Nephron (organoid): Measurements from ENCODE around the gene SH3RF2.

Source experiments
- H3K27ac Mint-ChIP-seq, 3 experiments: 2 replicates each; pipeline ENCODE4 v1.8.0; 2020; ENCODE audit warnings: mixed read lengths in 3 of 3, mild to moderate bottlenecking in 2 of 3, moderate library complexity in 1 of 3
- H3K27me3 Mint-ChIP-seq: 2 replicates; pipeline ENCODE4 v1.8.0; 2021; ENCODE audit warnings: low read depth, mild to moderate bottlenecking, moderate library complexity, mixed read lengths
- H3K36me3 Mint-ChIP-seq: 2 replicates; pipeline ENCODE4 v1.8.0; 2020; ENCODE audit warnings: low read depth, mixed read lengths
- H3K4me1 Mint-ChIP-seq: 2 replicates; pipeline ENCODE4 v1.8.0; 2020; ENCODE audit warnings: mixed read lengths
- H3K4me3 Mint-ChIP-seq, 3 experiments: 2 replicates each; pipeline ENCODE4 v1.8.0; 2020; ENCODE audit warnings: mild to moderate bottlenecking in 3 of 3, mixed read lengths in 3 of 3, moderate library complexity in 2 of 3
- H3K9me3 Mint-ChIP-seq: 2 replicates; pipeline ENCODE4 v1.8.0; 2020; ENCODE audit warnings: mixed read lengths
- TF ChIP-seq, protein P1 (sequence below), 3 experiments: fragments of 200-600 bp; sonication (generic); IDR thresholded peaks; one replicate each; pipeline ENCODE4 v1.5.0; 2021; ENCODE audit warnings: antibody characterized with exemption in 3 of 3; ENCODE audit not compliant: unreplicated experiment in 3 of 3

SH3RF2 gene

DNA sequence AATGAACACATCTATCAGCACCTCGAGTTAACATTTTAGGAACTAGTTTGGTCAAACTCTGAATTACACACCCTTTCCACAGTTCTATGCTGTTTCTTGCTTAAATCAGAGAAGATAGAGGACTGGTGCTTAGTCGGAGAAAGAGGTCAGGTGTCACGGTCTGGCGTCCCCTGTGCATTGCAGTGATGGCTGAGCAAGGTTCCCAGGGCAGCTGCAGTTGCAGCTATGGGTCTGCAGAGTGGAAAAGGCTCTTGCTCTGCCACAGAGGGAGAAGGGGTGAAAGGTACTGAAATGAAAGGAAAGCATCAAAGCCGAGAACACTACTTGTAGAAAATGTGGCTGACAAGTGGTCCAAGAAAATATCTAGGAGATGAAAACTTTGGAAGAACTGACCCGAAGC lies 25.2 kb upstream of the SH3RF2 start:
- peaks cover 13% of the 10 kb centered on the region for H3K27me3 Mint-ChIP-seq
- no peak overlapping the region for H3K27ac Mint-ChIP-seq
- H3K9me3 Mint-ChIP-seq, result no peaks in the 10 kb centered on the region
- no peak overlapping the region for H3K4me3 Mint-ChIP-seq
- TF ChIP-seq, protein P1, sequence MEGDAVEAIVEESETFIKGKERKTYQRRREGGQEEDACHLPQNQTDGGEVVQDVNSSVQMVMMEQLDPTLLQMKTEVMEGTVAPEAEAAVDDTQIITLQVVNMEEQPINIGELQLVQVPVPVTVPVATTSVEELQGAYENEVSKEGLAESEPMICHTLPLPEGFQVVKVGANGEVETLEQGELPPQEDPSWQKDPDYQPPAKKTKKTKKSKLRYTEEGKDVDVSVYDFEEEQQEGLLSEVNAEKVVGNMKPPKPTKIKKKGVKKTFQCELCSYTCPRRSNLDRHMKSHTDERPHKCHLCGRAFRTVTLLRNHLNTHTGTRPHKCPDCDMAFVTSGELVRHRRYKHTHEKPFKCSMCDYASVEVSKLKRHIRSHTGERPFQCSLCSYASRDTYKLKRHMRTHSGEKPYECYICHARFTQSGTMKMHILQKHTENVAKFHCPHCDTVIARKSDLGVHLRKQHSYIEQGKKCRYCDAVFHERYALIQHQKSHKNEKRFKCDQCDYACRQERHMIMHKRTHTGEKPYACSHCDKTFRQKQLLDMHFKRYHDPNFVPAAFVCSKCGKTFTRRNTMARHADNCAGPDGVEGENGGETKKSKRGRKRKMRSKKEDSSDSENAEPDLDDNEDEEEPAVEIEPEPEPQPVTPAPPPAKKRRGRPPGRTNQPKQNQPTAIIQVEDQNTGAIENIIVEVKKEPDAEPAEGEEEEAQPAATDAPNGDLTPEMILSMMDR (IDR thresholded peaks at IDR 0.05; ENCODE audit: unreplicated experiment in 3 of 3), result no peak
- peaks cover 5% of the 10 kb centered on the region for H3K4me1 Mint-ChIP-seq
- no peaks in the 10 kb centered on the region for H3K36me3 Mint-ChIP-seq

DNA sequence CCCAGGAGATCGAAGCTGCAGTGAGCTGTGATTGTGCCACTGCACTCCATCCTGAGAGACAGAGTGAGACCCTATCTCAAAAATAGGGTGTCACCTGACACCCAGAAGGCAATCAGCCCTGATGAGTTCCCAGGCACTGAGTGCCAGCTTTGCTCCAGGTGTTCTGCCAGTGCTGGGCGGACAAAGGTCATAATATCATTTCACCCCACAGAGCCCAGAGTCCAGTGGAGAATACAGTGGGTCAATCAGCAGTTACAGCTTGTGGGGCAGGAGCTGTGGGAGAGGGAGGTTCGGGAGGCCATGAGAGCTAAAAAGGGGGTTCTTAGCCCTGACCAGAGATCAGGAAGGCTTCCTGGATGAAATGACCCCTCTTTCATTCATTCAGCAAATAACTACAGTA lies 24.4 kb upstream of the SH3RF2 start:
- H3K27ac Mint-ChIP-seq, result no peak overlapping the region
- H3K36me3 Mint-ChIP-seq, result no peaks in the 10 kb centered on the region
- TF ChIP-seq, protein P1 (IDR thresholded peaks at IDR 0.05; ENCODE audit: unreplicated experiment in 3 of 3), result no peak
- H3K27me3 Mint-ChIP-seq, result peaks cover 13% of the 10 kb centered on the region
- no peak overlapping the region for H3K4me3 Mint-ChIP-seq
- H3K4me1 Mint-ChIP-seq, result peaks cover 7% of the 10 kb centered on the region
- H3K9me3 Mint-ChIP-seq, result no peaks in the 10 kb centered on the region

DNA sequence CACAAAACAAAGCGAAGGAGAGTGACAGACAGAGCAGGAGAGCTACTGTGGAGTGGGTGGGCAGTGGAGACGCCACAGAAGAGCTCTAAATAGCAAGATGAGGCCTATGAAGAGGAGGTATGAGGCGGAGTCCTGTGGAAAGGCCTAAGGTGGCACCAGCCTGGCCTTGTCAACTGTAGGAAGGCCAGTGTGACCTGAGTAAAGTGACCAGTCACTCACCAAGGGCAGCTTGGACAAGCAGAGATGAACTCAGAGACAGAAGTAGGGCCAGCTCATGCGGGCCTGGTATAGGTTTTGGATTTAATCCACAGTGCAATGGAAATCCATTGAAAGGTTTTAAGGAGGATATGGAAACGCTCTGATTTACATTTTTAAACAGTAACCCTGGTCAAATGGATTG lies 23.8 kb upstream of the SH3RF2 start:
- H3K4me3 Mint-ChIP-seq, result no peak overlapping the region
- no peaks in the 10 kb centered on the region for H3K36me3 Mint-ChIP-seq
- peaks cover 10% of the 10 kb centered on the region for H3K27me3 Mint-ChIP-seq
- TF ChIP-seq, protein P1 (IDR thresholded peaks at IDR 0.05; ENCODE audit: unreplicated experiment in 3 of 3), result no peak
- peaks cover 10% of the 10 kb centered on the region for H3K4me1 Mint-ChIP-seq
- no peaks in the 10 kb centered on the region for H3K9me3 Mint-ChIP-seq
- no peak overlapping the region for H3K27ac Mint-ChIP-seq

DNA sequence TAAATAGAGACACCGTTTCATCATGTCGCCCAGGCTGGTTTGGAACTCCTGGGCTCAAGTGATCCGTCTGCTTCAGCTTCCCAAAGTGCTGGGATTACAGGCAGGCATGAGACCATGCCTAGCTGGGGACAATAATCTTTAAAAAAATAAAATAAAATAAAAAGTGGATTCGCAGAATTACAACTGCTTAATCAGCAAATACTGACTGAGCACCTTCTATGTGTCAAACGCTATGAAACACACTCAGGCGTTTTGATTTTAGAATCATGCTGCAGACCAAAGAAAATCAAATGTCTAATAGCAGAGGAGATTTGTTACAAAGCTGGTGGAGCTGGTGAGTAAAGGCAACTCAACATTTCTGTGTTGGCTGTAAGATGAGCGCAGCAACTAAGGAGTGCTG lies 22.7 kb upstream of the SH3RF2 start:
- TF ChIP-seq, protein P1 (IDR thresholded peaks at IDR 0.05; ENCODE audit: unreplicated experiment in 3 of 3), result no peak
- Mint-ChIP-seq H3K27ac (no peak overlapping the region), H3K9me3 (no peaks in the 10 kb centered on the region), H3K27me3 (peaks cover 7% of the 10 kb centered on the region), H3K4me3 (no peak overlapping the region), H3K36me3 (no peaks in the 10 kb centered on the region), H3K4me1 (peaks cover 10% of the 10 kb centered on the region)

DNA sequence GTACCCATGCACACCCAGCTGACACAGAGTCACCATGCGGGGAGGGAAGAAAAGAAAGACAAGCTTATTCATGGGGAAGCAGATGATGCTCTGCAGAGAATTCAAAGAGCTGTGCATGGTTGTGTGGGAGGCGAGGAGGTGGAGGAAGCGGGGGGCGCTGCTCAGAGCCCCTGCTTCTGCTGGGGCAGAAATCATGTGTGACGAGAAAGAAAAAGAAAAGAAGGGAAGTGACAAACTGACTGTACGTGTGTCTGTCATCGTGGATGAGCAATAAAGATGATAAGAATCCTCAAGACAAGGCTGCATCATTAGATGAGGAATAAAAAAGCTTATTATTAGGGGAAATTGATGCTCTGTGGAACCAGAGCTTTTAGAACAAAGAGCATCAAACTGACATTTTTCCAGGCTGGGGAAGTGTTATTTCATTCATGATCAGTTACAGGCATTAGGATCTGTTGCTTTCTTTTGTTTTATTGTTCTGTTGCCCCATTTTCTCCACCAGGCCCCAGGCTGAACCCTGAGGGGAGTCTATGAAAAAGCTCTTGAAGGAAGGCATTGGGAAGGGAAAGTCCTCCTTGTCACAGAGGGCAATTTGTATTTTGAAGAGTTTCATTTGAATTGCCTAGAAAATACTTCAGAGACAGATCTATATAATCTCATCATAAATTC lies 20.3 kb upstream of the SH3RF2 start:
- Mint-ChIP-seq H3K4me3 (no peak overlapping the region), H3K4me1 (peaks cover 10% of the 10 kb centered on the region), H3K27ac (no peak overlapping the region), H3K27me3 (peaks cover 7% of the 10 kb centered on the region), H3K36me3 (no peaks in the 10 kb centered on the region), H3K9me3 (no peaks in the 10 kb centered on the region)
- TF ChIP-seq, protein P1 (IDR thresholded peaks at IDR 0.05; ENCODE audit: unreplicated experiment in 3 of 3), result no peak

GRCh38 chr5:145917288-145917687 lies 19.1 kb upstream of the SH3RF2 start:
- no peak overlapping the region for H3K4me3 Mint-ChIP-seq
- H3K27me3 Mint-ChIP-seq, result peaks cover 7% of the 10 kb centered on the region
- TF ChIP-seq, protein P1 (IDR thresholded peaks at IDR 0.05; ENCODE audit: unreplicated experiment in 3 of 3), result no peak
- peaks cover 10% of the 10 kb centered on the region for H3K4me1 Mint-ChIP-seq
- H3K9me3 Mint-ChIP-seq, result no peaks in the 10 kb centered on the region
- H3K27ac Mint-ChIP-seq, result no peak overlapping the region
- no peaks in the 10 kb centered on the region for H3K36me3 Mint-ChIP-seq
